GM19372 (cell line): Measurements from ENCODE around the gene ZYG11B.
"Not testable (repeated sequence)": the region's sequence is repeated elsewhere in the genome, so short reads cannot be mapped to it uniquely, and the experiment has no call there.

Experiments
- ATAC-seq: cut with Tn5 transposase; IDR thresholded peaks from one replicate; pipeline ENCODE4 v1.9.1; 2021; ENCODE audit warnings: mild to moderate bottlenecking, low read depth, moderate library complexity; ENCODE audit not compliant: unreplicated experiment

The ZYG11B gene

GRCh38 chr1:52726265-52727113 is at the start of gene ZYG11B:
Gene ZYG11B (plus strand): TSS chr1:52726453. CDS start chr1:52726654, 201 bp downstream.
- peak; percentile 95 for ATAC-seq

GRCh38 chr1:52677076-52677806 is 49.0 kb upstream of the ZYG11B start:
- no peak for ATAC-seq

GRCh38 chr1:52679048-52679447 is 47.2 kb upstream of the ZYG11B start:
- no peak for ATAC-seq

- no peak for ATAC-seq
These were observed 46.8 kb upstream of the ZYG11B start for GRCh38 chr1:52679498-52679897.

DNA sequence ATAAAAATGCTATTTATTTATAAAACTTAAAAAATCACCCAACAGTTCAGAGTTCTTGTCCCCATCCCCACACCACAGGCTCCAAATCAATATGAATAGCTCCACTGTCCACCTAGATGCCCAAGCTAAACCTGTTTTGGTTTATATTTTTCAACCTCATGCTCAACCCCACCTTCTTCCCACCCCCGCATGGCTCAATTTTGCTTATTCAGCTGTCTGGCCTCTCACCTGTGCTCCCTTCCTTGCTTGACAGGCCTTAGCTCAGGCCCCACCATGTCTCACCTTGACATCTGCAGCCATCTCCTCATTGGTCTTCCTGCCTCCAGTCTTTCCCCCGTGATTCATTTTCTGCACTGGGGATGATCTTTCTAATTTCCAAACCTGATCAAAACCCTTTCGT is 45.9 kb upstream of the ZYG11B start:
- ATAC-seq, result no peak

- no peak for ATAC-seq
These were observed 45.1 kb upstream of the ZYG11B start for GRCh38 chr1:52681136-52681535.

- ATAC-seq, result no peak
These were observed 42.8 kb upstream of the ZYG11B start for GRCh38 chr1:52683367-52683940.

GRCh38 chr1:52684545-52684944 is 41.7 kb upstream of the ZYG11B start:
- no peak for ATAC-seq

GRCh38 chr1:52686261-52686751 is 39.9 kb upstream of the ZYG11B start:
- not testable (repeated sequence) for ATAC-seq

DNA sequence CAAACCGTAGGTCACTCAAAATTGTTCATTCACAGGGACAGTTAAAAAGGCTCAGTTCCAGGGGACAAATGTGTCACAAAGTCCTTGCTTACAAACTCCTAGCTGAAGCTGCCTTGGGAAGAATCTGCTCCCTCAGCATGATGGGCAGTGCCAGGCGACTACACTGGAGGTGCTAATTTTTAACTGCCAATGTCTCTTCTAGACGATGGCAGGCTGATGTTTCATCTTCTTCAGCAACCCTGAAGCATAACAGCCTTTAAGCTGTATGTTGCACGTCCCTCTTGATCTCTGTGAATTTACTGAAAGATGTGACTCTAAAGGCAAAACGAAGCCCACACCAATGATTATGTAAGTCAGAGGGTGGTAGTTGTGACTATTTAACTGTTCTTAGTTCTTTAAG is 39.4 kb upstream of the ZYG11B start:
- no peak for ATAC-seq

DNA sequence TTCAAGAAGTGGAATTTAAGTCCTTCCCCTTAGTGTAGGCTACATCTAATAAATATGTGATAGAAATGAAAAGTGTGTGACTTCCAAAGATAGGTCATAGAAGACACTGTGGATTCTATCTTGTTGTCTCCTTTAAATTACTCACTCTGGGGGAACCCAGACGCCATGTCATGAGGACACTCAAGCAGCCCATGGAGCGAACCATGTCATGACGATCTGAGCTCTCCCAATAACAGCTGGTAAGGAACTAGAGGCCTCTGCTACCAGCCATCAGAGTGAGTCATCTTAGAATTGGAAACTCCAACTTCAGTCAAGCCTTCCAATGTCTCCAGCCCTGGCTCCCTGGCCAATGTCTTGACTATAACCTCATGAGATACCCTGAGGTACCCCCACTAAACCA is 34.4 kb upstream of the ZYG11B start:
- no peak for ATAC-seq

GRCh38 chr1:52692697-52693096 is 33.6 kb upstream of the ZYG11B start:
- no peak for ATAC-seq

DNA sequence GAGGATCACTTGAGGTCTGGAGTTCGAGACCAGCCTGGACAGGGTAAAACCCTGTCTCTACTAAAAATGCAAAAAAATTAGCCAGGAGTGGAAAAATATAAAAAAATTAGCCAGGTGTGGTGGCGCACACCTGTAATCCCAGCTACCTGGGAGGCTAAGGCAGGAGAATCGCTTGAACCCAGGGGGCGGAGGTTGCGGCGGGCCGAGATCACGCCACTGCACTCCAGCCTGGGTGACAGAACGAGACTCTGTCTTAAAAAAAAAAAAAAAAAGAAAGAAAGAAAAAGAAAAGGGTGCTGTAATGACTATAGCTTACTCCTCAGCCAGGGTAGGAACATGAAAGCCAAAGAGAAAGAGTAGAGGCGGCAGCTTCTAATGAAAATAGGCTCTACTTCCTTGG is 32.9 kb upstream of the ZYG11B start:
- ATAC-seq, result not testable (repeated sequence)

- ATAC-seq, result no peak
These were observed 32.4 kb upstream of the ZYG11B start for GRCh38 chr1:52693843-52694242.

DNA sequence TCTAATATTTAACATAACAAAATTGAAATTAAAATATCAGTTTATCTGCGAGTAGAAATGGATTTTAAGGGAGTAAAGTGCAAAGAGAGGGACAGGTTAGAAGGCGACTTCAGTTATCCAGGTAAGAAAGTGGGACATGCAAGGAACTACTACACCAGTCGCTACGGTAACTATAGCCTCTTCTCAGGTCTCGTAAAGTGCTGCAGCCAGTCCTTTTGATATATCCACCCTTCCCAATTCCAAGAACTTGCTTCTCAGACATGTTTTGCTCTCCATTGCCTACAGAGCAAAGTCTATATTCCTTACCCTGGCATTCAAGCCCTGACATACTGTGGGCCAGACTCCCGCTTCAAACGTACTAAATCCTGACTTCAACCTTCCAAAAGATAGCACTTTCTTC is 30.6 kb upstream of the ZYG11B start:
- ATAC-seq, result no peak

DNA sequence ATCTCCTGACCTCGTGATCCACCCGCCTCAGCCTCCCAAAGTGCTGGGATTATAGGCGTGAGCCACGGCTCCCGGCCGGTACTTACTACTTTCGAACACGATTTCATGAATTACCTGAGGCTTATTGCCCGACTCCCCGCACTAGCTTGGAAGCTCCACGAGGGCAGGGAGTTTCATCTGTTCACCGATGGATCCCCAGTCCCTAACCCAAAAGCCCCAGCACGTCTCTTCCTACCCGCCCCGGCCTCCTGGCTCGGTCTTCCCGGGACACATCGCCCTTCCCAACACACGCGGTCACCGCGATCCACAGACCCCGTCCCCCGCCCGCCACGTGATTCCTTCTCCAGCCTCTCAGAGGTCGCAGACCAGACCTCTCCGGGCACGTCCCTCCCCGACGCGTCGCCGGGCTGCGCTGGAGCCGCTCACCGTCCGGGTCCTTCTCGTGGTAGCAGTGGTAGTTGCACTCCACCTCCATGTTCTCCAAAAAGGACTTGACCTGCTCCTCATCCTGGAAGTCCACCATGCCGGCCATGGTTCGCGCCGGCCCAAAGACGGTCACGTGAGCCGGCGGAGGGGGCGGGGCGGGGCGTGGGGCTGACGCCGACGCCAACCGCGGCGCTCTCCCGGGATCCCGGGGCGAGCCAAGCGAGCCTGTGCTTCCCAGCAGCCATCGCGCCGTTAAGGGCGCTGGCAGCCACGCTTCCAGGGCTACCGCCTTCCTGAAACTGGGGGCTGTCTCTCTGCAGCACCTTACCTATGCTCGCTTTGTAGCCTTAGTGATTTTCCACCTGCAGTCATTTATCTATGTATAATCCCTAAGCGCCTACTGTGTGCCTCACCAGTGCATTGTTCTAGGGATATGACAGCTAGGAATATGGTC is 28.2 kb upstream of the ZYG11B start, which contains the start of gene COA7:
Gene COA7, minus strand, starts transcription at position 553 of the 880 bp plus-strand sequence. Its CDS starts 21 bp downstream, at position 532.
- peak; percentile 45 for ATAC-seq

- ATAC-seq, result peak; percentile 84
These were observed 23.1 kb upstream of the ZYG11B start for GRCh38 chr1:52702886-52703787.

- no peak for ATAC-seq
These were observed 20.1 kb upstream of the ZYG11B start for GRCh38 chr1:52706136-52706670.
